NCI-H226 (cell line): ENCODE measurements around the gene GGTA1.
"Not testable (repeated sequence)": the region's sequence is repeated elsewhere in the genome, so short reads cannot be mapped to it uniquely, and the experiment has no call there.

Experiments
- DNase-seq: peaks from one replicate; pipeline ENCODE4 v3.0.0-alpha.2; 2015

GGTA1 gene

DNA sequence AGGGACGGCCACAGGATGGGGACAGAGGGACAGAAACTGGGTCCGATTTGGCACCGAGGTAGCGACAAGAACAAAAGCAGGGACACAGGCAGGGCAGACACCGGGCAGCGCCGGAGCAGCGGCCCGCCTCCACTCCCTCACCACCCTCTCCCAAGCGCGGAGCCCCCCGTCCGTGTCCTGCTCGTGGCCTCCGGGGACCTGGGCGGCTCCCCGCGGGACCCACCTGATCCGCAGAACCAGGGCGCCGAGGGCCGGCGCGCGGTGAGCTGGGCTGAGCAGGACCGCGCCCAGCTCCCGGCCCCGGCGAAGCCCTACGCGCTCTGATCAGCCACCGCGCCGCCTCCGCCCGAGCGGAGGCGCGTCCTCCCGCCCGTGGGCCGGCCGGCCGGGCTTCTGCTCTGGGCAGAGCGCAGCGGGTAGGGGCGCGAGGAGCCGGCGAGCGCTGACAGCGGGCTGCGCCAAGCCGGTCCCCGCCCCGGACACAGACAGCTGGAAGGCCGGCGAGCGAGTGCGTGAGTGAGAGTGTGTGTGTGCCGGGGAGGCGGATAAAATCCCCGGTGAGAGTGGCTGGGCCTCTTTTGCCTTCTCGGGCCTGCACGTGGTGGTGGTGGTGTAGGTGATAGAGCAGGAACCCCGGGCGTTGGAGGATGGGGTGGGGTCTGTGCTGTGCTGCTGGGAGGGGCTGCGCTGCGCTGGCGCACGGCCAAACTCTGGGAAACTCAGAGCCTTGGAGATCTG, at the start of gene GGTA1:
Gene GGTA1 (minus strand): TSS at position 418 of the 738 bp plus-strand sequence. CDS start 31,922 bp downstream, outside the sequence.
- peak; percentile 34 for DNase-seq

DNA sequence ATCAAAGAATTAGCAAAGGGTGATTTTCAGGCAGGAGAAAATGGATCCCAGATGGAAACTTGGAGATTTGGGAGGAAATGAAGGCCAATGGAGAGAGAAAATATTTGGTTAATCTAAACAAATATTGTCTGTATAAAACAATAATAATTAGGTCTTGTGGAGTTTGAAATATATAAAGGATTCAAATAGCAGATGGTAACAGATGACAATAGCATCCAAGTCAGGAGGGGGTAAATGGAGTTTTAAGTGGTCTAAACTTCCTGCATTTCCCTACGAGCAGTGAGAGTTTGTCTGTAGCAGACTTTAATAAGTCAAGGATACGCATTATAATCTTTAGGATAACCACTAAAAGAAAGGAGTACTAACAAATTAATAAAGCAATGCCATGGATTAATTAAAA, 49.0 kb upstream of the GGTA1 start:
- DNase-seq: no peak

DNA sequence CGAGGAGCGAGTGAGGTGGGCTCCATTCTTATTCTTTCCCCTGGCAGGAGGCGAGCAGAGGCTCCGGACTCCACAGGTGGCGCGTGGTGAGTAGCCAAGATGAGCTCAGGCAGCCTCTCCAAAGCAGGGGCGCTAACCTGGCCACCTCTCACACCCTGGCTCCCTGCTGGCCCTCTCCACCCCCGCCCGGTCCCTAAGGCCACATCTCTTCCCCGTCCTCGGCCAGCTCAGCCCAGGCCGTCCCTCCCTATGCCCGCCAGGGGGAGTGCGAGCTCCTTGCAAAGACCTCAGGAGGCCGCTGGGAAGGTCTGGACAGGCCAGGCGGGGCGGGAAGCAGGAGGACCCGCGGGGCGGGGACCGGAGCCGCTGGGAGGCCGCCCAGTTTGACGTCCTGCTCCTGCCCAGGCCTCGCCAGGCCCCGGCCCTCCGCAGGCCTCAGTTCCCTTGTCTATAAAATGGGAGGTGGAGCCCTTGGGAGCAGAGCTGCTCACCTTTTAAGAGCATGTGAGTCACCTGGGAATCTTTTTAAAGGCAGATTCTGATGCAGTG, 46.3 kb upstream of the GGTA1 start:
- DNase-seq: peak; percentile 85

DNA sequence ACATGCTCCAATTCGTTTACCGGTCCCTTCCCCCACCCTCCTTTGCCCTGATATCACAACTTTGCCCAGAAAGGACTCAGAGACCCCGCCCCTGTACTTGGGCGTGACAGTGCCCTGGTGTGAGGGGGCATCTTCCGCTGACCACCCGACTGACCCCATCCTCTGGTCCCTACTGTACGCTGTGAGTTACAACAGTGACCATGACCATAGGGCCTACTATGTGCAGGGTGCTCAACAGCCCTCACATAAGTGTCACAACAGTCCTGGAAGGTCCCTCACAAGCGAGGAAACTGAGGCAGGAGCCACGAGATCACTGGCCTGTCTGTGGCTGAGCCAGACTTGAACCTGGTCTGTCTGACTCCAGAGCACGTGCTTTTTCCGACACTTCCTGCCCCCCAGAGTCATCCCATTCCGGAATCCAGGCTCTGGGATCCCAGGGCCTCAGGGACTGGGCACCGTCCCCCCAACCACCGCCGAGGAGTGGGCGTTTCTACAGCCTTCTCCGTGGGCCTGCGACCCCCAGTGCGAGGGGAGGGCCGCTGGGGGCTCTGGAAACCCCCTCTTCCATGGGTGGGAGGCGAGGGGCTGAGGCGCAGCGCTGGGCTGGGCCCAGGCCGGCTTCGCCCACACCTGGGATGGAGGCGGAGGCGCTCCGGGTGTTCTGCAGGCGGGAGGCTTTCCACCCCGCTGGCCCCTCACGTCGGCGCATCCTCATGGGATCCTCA, 45.7 kb upstream of the GGTA1 start:
- DNase-seq: no peak

DNA sequence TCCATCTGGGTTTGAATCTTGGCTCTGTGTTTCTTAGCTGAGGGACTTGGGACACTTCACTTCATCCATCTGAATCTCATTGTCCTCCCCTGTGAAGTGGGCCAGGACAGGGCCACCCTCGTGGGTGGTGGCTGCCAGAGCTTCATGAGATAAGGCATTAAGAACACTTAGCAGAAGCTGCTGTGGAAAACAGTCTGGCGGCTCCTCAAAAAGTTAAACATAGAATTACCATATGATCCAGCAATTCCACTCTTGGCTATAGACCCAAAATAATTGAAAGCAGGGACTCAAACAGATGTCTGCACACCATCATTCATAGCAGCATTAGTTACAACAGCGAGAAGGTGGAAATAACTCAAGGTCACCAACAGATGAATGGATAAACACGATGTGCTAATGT, 42.4 kb upstream of the GGTA1 start:
- no peak for DNase-seq

DNA sequence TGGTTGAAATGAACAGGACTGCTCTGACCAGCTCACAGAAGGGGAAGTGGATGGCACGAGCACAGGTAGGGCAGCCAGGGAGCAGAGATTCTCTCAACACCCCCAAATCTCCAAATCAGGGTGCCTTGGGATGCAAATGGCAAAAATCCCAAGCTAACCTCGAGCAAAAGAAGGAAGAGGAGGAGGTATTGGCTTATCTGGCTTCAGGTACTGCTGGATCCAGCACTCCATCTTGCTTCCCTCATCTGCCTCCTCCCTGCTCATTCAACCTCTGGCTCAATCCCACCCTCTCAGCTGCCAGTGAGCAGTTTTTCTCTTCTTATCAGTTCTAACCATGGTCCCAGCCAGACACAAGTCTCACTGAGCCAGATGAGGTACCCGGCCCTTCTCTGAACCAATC, 41.6 kb upstream of the GGTA1 start:
- DNase-seq: no peak

DNA sequence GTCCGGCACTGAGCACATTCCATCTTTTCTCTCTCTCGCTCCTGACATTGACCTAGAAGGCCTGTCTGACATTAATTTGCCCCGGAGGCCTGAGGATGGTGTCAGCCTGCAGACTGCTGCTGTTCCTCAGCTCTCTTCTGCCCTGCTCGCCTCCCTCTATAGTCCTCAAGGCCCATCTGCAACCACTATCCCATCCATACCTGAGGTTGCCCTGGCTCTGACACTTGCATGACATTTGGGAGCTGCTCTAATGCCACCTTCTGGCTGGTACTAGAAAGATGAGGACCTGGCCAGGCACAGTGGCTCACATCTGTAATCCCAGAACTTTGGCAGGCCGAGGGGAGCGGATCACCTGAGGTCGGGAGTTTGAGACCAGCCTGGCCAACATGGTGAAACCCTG, 38.6 kb upstream of the GGTA1 start:
- no peak for DNase-seq

DNA sequence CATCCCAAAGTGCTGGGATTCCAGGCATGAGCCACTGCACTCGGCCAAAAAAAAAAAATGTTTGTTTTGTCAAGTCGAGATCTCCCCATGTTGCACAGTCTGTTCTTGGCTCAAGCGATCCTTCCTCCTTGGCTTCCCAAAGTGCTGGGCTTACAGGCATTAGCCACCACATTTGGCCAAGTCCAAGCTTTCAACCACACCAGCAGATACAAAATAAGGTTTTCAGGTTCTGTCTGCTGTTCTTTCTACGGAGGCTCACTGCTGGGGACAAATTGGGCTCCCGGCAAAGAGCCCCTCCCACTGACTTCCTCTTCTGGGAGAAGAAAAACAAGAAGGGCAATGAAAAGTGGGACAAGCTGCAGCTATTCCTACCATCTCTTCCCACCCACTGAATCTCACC, 37.6 kb upstream of the GGTA1 start:
- DNase-seq: no peak

DNA sequence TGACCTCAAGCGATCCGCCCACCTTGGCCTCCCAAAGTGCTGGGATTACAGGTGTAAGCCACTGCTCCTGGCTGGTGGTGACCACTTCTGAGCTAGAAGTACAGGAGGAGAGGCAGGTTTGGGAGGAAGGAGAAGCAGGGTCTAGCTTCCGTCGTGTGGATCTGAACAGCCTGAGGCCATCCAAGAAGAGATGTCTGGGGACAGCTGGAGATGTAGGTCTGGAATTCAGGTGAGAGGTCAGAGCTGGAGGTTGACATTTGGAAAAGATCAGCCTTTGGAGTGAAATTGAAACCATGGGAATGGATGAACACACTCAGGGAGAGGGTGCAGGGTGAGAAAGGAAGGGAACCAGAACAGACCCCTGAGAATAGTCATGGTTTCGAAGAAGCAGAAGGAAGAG, 33.2 kb upstream of the GGTA1 start:
- DNase-seq: no peak

DNA sequence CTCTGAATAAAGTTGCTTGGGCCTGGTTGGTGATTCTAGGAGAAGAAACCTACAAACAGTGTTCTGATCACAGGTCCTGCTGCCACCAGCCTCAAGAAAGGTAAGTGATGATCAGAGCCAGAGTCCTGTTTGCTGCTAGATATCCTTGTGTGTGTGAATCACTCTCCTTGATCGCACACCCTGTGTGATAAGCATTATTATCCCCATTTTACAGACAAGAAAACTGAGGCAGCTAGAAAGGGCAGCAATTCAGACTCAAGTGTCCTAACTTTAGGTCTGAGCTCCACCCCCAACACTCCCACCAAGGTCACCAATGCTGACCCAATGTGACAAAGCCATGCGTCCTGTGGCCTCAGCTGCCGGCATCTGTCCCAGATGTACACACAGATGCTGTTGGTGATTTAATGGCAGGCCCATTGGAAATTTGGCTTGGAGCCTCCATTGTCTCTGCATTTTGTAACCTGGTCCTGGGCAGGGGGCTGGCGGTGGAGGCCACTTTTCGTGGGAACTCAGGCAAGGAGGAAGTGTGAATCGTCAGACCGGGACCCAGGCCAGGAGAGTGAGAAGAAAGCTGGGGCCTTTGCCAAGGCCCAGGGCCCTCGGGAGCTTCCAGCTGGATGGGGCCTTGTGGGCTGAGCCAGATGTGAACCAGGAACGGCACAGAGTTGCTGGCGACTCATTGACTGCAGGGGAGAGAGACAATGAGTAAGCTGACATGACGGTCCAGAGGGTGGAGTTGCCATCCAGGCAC, 29.8 kb upstream of the GGTA1 start:
- peak; percentile 87 for DNase-seq

DNA sequence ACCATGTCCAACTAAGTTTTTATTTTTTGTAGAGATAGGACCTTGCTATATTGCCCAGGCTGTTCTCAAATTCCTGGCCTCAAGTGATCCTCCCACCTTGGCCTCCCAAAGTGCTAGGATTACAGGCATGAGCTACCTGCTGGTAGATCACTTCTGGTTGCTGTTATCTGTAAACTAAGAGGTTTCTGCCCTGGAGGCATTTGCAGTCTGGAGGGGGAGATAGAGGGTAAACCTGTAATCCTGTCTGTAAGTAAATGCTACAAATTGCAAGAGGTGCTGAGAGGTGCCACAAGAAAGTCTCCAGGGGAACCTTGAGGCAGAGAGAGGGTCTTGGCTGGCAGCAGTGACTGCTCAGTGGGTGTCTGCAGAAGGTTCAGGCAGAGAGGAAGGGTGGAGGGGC, 29.0 kb upstream of the GGTA1 start:
- peak; percentile 40 for DNase-seq

DNA sequence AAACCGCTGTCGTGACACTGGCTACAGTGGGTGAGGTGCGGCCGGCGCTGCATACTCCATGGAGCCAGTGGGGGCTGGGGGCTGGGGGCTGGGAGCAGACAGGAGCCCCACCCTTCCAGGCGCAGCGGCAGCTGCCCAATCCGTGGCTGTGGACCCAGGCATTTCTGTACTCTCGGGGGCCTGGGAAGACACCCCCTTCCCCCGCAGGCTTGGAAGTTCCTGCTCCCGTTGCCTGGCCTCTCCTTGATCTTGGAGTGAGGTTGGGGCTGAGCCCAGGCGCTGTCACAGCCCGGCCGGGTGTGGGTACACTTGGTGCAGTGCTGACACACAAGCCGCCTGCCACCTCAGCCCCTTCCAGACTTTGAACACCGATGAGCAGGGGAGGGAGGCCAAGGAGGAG, 27.7 kb upstream of the GGTA1 start:
- no peak for DNase-seq

DNA sequence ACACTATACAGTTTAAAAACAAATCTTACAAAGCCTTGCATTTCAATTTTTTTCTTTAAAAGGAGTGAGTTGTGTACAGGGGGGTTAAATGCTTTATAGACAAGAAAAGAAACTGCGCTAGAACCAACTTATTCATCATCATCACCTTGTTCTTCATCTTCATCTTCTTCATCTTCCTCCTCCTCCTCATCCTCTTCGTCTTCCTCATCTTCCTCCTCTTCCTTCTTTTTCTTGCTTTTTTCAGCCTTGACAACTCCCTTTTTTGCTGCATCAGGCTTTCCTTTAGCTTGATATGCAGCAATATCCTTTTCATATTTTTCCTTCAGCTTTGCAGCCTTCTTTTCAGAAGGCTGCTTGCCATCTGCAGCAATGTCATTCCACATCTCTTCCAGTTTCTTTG, 20.0 kb upstream of the GGTA1 start:
- not testable (repeated sequence) for DNase-seq

DNA sequence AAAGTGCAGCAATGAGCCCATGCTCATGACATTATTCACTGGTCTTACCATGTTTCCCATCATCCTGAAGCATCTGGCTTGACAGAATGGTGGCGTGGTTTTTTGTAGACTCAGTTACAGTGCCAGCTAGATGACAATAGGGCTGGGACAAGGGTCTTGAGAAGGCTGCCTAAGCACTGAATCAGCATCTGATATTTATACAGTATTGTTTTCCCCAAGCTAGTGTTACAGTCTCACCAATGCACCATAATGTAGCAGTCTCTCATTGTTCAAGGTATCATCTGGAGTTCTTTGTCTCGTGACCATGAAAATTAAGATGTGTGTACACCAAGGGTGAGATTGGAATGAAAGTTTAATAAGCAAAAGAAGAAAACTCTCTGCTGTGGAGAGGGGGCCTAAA, 19.0 kb upstream of the GGTA1 start:
- no peak for DNase-seq

DNA sequence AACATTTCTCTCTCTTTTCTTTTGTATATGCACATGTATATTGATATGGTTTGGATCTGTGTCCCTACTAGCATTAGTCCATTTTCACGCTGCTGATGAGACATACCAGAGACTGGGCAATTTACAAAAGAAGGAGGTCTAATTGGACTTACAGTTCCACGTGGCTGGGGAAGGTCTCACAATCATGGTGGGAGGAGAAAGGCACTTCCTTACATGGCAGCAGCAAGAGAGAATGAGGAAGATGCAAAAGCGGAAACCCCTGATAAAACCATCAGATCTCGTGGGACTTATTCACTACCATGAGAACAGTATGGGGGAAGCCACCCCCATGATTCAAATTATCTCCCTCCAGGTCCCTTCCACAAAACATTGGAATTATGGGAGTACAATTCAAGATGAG, 13.5 kb upstream of the GGTA1 start:
- DNase-seq: not testable (repeated sequence)

DNA sequence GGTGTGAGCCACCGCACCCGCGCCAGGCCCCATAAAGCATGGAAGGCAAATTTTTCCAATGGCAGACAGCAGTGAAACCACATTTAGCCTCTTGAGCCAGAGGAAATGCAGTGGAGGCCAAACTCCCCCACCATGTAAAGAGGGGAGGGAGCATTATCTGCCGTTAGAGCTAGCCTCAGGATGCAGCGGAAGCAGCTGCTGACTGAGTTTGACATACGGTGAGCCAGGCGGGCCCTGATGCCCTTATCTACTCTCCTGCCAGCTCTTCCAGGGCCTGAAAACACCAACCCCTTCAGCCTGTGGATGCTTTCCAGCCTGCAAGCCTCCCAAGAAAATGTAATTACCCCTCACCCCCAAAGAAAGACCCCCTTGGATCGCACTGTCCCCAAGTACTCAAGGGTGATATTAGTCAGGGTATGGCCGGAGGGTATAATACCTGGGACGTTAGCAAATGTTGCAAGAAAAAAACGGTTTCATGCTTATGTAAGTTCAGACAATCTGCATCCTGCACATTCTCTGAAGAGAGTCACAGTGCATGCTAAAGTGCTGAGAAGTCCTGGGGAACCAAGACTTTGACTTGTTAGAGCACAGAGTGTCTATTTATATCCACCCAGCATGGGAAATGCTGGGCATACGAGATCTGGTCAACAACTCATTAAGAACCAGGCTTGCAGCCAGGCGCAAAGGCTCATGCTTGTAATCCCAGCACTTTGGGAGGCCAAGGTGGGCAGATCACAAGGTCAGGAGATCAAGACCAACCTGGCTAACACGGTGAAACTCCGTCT, 11.3 kb upstream of the GGTA1 start:
- DNase-seq: no peak

DNA sequence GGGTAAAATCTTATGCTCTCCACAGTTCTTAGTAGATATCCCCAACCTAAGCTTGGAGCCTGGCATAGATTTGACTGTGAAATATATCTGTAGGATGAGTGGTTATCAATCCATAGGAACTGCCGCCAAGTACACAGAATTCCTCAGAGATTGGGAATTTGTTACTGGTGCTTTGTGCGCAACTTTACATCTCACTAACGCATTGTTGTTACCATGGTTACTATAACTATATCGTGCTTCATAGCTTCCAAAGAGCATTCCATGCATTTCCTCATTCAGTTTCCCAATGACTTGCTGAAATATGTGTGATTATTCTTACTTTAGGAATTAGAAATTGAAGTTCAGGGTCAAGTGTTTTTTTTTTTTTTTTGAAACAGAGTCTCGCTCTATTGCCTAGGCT, 9.5 kb upstream of the GGTA1 start:
- no peak for DNase-seq

DNA sequence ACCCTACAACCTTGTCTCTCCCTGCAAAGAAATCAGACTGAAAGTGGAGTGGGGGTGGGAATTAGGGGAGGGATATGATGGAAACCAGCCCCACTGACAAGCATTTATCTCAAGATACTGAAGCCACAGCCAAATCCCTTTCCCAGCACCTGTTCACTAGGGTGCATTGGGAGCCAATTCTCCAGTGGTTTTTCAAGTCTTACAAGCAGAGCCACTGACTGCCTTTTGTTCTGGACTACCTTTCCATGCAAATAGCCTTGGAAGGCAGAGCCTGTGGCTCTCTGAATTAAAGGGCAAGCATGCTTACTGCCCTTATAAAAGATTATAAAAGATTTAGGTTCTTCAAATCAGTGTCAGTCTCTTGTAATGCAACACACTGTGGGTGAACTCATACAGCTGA, 8.8 kb upstream of the GGTA1 start:
- DNase-seq: no peak

DNA sequence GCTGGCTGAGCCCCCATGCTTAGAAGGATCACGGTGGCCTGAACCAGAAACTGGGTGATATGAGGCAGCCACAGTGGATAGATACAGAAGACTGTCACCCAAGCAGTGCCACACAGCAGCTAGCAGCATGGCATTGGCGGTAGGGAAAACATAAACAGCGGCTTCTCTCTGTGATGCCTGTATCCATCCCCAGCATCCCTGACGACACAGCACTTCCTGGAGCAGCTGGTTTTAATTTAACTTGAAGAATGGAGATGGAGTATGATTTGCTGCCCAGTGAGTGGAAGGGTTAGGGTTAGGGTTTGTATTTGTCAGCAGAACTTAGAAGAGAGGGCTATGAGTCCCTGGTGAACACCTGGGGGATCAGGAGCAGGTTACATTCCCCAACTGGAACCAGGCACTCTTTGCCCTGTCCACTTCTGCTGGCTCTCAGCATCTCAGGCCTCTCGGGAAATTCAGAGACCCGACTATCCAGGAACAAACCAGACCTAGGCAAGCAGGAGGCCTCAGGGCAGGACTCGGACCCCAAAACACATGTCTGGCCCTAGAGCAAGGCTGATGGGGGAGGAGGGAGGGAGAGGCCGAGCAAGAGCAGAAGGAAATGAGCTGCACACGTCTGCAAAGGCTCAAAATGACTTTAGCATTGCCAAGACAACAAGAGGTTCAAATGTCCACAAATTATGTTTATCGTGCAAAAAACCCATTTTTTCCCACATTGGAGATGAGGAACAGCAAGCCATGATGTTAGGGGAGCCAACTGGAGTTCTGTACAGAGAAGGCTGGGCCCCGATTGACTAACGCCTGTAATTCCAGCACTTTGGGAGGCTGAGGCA, 6.5 kb upstream of the GGTA1 start:
- DNase-seq: no peak

DNA sequence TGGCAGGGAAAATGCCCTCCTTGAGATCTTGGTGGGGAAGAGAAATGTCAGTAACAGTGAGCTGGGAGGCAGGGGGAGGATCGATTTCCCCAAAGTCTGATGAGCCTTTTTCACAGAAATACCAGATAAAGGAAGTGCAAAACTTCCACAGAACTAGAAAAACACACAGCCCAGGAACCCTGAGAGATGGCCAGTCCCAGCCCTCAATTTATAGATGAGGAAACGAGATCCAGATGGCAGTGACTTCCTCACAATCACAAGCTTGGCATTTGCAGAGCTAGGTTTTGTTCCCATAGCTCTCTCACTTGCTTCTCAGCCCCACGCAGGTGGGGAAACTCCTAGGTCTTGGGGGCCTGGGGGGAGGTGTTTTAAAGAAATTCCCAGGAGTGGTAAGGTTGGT, 3.8 kb upstream of the GGTA1 start:
- DNase-seq: no peak

DNA sequence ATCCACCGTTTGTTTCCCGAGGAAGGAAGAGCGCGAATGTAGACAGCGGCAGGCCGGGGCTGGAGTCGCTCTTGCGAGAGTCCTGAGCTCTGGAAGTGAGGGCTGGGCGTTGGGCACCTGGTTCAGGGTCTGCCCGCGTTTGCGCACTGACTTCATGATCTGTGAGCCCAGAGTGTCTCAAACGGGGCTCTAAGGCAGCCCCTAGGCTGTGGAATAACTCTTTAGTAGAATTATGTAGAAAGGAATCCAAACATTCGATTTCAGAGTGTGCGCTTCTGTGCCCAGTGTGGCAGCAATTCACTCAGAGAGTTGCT, 478 bp upstream of the GGTA1 start:
- no peak for DNase-seq

DNA sequence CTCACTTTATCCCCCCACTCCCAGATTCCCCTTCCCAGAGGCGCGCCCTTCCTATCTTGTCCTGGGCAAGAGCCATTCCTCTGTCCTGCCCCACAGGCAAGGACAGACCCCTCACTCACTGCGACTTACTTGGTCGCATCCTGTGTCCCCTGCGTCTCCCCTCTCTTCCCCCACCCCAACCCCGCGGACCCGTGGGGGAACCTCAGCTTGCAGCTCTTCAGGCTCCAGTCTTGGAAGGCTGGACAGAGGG, 542 bp downstream of the GGTA1 start:
- DNase-seq: no peak
